ENCODE data around the gene LSM14B. TPM values are rescaled to one million over a fixed set of nuclear protein-coding genes. Genes with fewer than 3 reads are reported as not detected.
"Not testable (repeated sequence)": the region's sequence is repeated elsewhere in the genome, so short reads cannot be mapped to it uniquely, and the experiment has no call there.

Gene LSM14B
- total and polyA plus RNA-seq, 11 donors, result 26.1 to 64.7 (median 54.6) TPM

GRCh38 chr20:62114894-62115293, 7.4 kb upstream of the LSM14B start:
- Histone ChIP-seq H3K27me3 (peaks cover 0 to 12% (median 0%) of the 10 kb centered on the region in 9 donors), H3K4me3 (no peak overlapping the region), H3K27ac (no peak overlapping the region), H3K9me3 (peaks cover 0 to 40% (median 15%) of the 10 kb centered on the region in 12 donors), H3K4me1 (peaks cover 0 to 29% (median 14%) of the 10 kb centered on the region in 12 donors), H3K36me3 (no peaks in the 10 kb centered on the region)
- TF ChIP-seq POLR2A (IDR thresholded peaks at IDR 0.05) (no peak), CTCF (IDR thresholded peaks at IDR 0.05) (no peak)
- no peak for DNase-seq
- WGBS, 4 donors, result 45 to 74% (median 63%) methylated on average over 8 of the region's 8 CpGs
- no peak for ATAC-seq
- intact Hi-C loops (cut with DNase I), result loop anchor here in 3 of 10 donors (5.0 kb wide), 1 partner anchor 48 kb away; the partner anchor contains the start of gene TAF4 (in 3 of the 3)

- Histone ChIP-seq H3K27me3 (peaks cover 0 to 12% (median 0%) of the 10 kb centered on the region in 9 donors), H3K4me1 (peaks cover 0 to 38% (median 21%) of the 10 kb centered on the region in 12 donors), H3K9me3 (peaks cover 0 to 31% (median 9%) of the 10 kb centered on the region in 12 donors)
- intact Hi-C loops (cut with DNase I), result loop anchor here in 3 of 10 donors (5.0 kb wide), 1 partner anchor 49 kb away; the partner anchor contains the start of gene TAF4 (in 3 of the 3)
- ATAC-seq, H3K4me3 ChIP-seq, H3K36me3 ChIP-seq, DNase-seq, H3K27ac ChIP-seq: not testable (repeated sequence)
- WGBS, 4 donors, result 85 to 89% (median 86%) methylated on average over 7 of the region's 7 CpGs
Observed at GRCh38 chr20:62115800-62116407, 6.4 kb upstream of the LSM14B start.

- intact Hi-C loops (cut with DNase I), result loop anchor here in 3 of 10 donors (5.0 kb wide), 1 partner anchor 49 kb away; the partner anchor contains the start of gene TAF4 (in 3 of the 3)
- peaks cover 0 to 42% (median 23%) of the 10 kb centered on the region in 12 donors for H3K4me1 ChIP-seq
- H3K9me3 ChIP-seq, result peaks cover 0 to 23% (median 2%) of the 10 kb centered on the region in 12 donors
- no peak for ATAC-seq
- H3K36me3 ChIP-seq, result no peaks in the 10 kb centered on the region
- H3K4me3 ChIP-seq, result no peak overlapping the region
- WGBS, 4 donors, result 64 to 73% (median 69%) methylated on average over 37 to 38 of the region's 38 CpGs
- peaks cover 0 to 12% (median 0%) of the 10 kb centered on the region in 9 donors for H3K27me3 ChIP-seq
- no peak for TF ChIP-seq CTCF (IDR thresholded peaks at IDR 0.05)
- no peak for TF ChIP-seq POLR2A (IDR thresholded peaks at IDR 0.05)
- H3K27ac ChIP-seq, result peak overlapping the region in 5 of 12 donors; percentile 9 to 99 (median 23)
- no peak for DNase-seq
Observed at GRCh38 chr20:62116558-62117361, 5.5 kb upstream of the LSM14B start.

- H3K9me3 ChIP-seq, result peaks cover 0 to 17% (median 2%) of the 10 kb centered on the region in 12 donors
- 17 to 26% (median 19%) methylated on average over 1 to 9 of the region's 9 CpGs for WGBS, 4 donors
- intact Hi-C loops (cut with DNase I), result loop anchor here in 3 of 10 donors (5.0 kb wide), 1 partner anchor 50 kb away; the partner anchor contains the start of gene TAF4 (in 3 of the 3)
Observed at GRCh38 chr20:62117362-62117646, 5.0 kb upstream of the LSM14B start.

More at GRCh38 chr20:62117362-62117646, 5.0 kb upstream of the LSM14B start:
- H3K4me1 ChIP-seq, result peaks cover 0 to 42% (median 23%) of the 10 kb centered on the region in 12 donors
- H3K36me3 ChIP-seq, result no peaks in the 10 kb centered on the region
- DNase-seq (no peak), ATAC-seq (no peak)
- H3K27ac ChIP-seq, result peak overlapping the region in 5 of 12 donors; percentile 9 to 99 (median 23)
- H3K27me3 ChIP-seq, result peaks cover 0 to 12% (median 0%) of the 10 kb centered on the region in 9 donors
- TF ChIP-seq POLR2A (IDR thresholded peaks at IDR 0.05), result no peak
- TF ChIP-seq CTCF (IDR thresholded peaks at IDR 0.05), result no peak
- H3K4me3 ChIP-seq, result no peak overlapping the region

Data from heart left ventricle (tissue), 16 donors.